Fibroblast of pulmonary artery (primary cell): ENCODE measurements around the gene PDK3.
A peak's percentile ranks its signal among the peaks of the same experiment; 100 is the strongest.

ENCODE experiments used
- DNase-seq: peaks from one replicate; pipeline ENCODE4 v3.0.0-alpha.2; 2010; ENCODE audit warnings: low read depth
- H3K4me3 ChIP-seq: replicated peaks from 2 replicates; pipeline ENCODE4 v1.5.1; 2011; ENCODE audit warnings: low read depth, mild to moderate bottlenecking, control low read depth, low read length, moderate library complexity
- TF ChIP-seq, protein P1 (sequence below): IDR thresholded peaks from 2 replicates; pipeline ENCODE4 v1.5.1; 2011; ENCODE audit warnings: mild to moderate bottlenecking, control low read depth, low read length, inconsistent platforms; ENCODE audit errors: missing control alignments

PDK3 gene

DNA sequence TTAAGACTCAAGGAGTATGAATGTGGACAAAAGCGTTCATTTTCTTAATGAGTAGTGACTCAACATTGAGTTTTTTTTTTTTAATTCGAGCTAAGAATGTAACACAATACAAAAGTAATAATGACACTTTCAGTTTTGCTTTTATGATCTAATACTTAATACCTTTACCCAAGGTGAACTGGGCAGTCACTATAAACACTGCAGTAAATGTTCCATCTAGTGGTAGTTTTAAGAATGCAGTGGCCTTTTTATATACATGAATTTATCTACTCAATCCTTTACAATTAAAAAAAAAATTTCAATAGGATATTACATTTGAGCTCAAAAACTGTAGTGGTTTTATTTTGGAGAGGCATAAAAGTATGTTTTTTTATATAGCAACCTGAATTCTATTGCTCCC, 33.9 kb downstream of the PDK3 start:
- H3K4me3 ChIP-seq, result no peak overlapping the region
- TF ChIP-seq, protein P1, sequence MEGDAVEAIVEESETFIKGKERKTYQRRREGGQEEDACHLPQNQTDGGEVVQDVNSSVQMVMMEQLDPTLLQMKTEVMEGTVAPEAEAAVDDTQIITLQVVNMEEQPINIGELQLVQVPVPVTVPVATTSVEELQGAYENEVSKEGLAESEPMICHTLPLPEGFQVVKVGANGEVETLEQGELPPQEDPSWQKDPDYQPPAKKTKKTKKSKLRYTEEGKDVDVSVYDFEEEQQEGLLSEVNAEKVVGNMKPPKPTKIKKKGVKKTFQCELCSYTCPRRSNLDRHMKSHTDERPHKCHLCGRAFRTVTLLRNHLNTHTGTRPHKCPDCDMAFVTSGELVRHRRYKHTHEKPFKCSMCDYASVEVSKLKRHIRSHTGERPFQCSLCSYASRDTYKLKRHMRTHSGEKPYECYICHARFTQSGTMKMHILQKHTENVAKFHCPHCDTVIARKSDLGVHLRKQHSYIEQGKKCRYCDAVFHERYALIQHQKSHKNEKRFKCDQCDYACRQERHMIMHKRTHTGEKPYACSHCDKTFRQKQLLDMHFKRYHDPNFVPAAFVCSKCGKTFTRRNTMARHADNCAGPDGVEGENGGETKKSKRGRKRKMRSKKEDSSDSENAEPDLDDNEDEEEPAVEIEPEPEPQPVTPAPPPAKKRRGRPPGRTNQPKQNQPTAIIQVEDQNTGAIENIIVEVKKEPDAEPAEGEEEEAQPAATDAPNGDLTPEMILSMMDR, result peak; percentile 44
- DNase-seq, result peak; percentile 28

DNA sequence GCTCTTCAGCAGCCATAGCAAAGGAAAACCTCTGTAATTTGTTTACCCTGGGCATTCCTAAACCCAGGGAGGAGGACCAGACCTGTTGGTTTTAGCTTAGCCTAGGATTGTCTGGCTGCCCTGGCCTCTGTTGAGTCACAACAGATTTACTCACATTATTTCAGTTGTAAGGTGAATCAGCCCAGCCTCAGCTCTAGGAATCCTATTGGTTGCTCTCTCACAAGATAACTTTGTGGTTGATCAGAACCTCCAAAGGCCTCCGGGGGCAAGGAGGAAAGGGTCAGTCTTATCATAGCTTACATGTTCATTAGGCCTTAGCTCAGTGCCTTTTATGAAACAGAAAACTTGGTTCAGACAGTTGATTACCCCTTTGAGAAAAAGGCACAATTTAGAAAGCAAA, 41.0 kb downstream of the PDK3 start:
- DNase-seq, result peak; percentile 1
- TF ChIP-seq, protein P1, result no peak
- H3K4me3 ChIP-seq, result no peak overlapping the region

- TF ChIP-seq, protein P1, result no peak
- no peak overlapping the region for H3K4me3 ChIP-seq
- DNase-seq, result no peak
These were observed 43.3 kb downstream of the PDK3 start for GRCh38 chrX:24508375-24508774.

GRCh38 chrX:24513416-24513815, 48.3 kb downstream of the PDK3 start:
- no peak for DNase-seq
- TF ChIP-seq, protein P1, result no peak
- H3K4me3 ChIP-seq, result no peak overlapping the region

DNA sequence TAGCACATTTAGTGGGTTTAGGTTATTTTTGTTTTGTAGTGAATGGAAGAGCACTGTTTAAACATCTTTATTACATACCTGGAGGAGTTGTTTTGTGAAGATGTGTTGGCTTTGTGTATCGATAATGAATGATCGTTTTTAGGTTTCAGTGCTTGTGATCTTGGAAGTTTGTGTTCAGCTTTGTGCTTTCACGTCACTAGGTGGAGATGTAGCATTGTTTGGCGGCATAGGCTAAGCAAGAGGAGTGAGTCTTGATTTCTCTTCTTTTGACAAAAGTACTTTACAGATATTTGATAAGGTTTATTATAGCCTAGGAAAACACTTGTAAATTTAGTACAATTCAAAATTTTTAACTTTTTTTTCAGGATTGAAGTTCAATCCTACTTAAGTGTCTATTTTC, 50.4 kb downstream of the PDK3 start:
- peak; percentile 51 for DNase-seq
- no peak overlapping the region for H3K4me3 ChIP-seq
- TF ChIP-seq, protein P1, result peak; percentile 37

DNA sequence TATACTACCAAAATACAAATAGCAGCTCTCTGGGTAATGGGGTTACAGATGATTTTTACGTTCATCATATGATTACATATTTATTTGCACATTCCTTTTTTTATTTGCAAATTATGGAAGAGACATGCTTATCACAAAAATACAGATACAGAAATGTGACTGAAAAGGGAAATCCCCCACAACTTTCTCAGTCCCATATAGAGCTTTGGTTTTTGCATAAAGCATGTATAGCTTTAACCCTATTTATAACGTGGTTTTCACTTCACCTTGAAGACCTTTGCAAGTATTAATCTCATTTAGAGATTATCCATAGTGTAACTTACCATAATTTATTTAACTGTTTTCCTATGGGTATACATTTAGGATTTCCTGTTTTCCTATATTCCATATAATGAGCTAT, 55.4 kb downstream of the PDK3 start:
- no peak overlapping the region for H3K4me3 ChIP-seq
- TF ChIP-seq, protein P1, result no peak
- no peak for DNase-seq

GRCh38 chrX:24525455-24525854, 60.4 kb downstream of the PDK3 start:
- TF ChIP-seq, protein P1, result no peak
- H3K4me3 ChIP-seq, result no peak overlapping the region

More at GRCh38 chrX:24525455-24525854, 60.4 kb downstream of the PDK3 start:
- no peak for DNase-seq
